Astrocyte of the cerebellum (primary cell): ENCODE measurements around the gene MTRFR.
"Not testable (repeated sequence)": the region's sequence is repeated elsewhere in the genome, so short reads cannot be mapped to it uniquely, and the experiment has no call there.

Experiments used
- DNase-seq: peaks from one replicate; pipeline ENCODE4 v3.0.0-alpha.2; 2011; ENCODE audit warnings: low read depth
- H3K4me3 ChIP-seq: 2 replicates; pipeline ENCODE4 v1.5.1; 2011; ENCODE audit warnings: mild to moderate bottlenecking, low read depth, low read length, moderate library complexity
- in situ Hi-C: cut with HindIII; loops from 2 replicates; pipeline ENCODE4 v1.10.0; 2017; ENCODE audit warnings: low sequenced_read_pairs
- TF ChIP-seq, protein P1 (sequence below): IDR thresholded peaks from 2 replicates; pipeline ENCODE4 v1.5.1; 2012; ENCODE audit warnings: low read length, low read depth, moderate library complexity, mild to moderate bottlenecking; ENCODE audit errors: missing control alignments

MTRFR gene

GRCh38 chr12:123237646-123238329, 4.6 kb downstream of the MTRFR start:
- H3K4me3 ChIP-seq = no peak overlapping the region
- in situ Hi-C loops = no loop called here
- DNase-seq = peak; percentile 53
- TF ChIP-seq, protein P1, sequence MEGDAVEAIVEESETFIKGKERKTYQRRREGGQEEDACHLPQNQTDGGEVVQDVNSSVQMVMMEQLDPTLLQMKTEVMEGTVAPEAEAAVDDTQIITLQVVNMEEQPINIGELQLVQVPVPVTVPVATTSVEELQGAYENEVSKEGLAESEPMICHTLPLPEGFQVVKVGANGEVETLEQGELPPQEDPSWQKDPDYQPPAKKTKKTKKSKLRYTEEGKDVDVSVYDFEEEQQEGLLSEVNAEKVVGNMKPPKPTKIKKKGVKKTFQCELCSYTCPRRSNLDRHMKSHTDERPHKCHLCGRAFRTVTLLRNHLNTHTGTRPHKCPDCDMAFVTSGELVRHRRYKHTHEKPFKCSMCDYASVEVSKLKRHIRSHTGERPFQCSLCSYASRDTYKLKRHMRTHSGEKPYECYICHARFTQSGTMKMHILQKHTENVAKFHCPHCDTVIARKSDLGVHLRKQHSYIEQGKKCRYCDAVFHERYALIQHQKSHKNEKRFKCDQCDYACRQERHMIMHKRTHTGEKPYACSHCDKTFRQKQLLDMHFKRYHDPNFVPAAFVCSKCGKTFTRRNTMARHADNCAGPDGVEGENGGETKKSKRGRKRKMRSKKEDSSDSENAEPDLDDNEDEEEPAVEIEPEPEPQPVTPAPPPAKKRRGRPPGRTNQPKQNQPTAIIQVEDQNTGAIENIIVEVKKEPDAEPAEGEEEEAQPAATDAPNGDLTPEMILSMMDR = peak; percentile 77

GRCh38 chr12:123238330-123238682, 5.1 kb downstream of the MTRFR start:
- in situ Hi-C loops = no loop called here
- TF ChIP-seq, protein P1 = no peak

DNA sequence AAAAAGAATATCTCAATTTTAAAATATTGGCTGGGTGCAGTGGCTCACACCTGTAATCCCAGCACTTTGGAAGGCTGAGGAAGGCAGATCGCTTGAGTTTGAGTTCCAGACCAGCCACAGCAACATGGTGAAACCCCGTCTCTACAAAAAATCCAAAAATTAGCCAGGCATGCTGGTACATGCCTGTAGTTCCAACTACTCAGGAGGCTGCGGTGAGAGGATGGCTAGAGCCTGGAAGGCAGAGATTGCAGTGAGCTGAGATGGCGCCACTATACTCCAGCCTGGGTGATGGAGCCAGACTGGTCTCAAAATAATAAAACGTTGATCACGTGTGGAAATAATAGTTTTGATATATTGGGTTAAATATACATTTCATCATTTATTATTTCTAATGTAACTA, 5.7 kb downstream of the MTRFR start:
- TF ChIP-seq, protein P1 = no peak
- in situ Hi-C loops = no loop called here
- no peak overlapping the region for H3K4me3 ChIP-seq
- DNase-seq = no peak

More at GRCh38 chr12:123238330-123238682, 5.1 kb downstream of the MTRFR start:
- no peak for DNase-seq
- no peak overlapping the region for H3K4me3 ChIP-seq

DNA sequence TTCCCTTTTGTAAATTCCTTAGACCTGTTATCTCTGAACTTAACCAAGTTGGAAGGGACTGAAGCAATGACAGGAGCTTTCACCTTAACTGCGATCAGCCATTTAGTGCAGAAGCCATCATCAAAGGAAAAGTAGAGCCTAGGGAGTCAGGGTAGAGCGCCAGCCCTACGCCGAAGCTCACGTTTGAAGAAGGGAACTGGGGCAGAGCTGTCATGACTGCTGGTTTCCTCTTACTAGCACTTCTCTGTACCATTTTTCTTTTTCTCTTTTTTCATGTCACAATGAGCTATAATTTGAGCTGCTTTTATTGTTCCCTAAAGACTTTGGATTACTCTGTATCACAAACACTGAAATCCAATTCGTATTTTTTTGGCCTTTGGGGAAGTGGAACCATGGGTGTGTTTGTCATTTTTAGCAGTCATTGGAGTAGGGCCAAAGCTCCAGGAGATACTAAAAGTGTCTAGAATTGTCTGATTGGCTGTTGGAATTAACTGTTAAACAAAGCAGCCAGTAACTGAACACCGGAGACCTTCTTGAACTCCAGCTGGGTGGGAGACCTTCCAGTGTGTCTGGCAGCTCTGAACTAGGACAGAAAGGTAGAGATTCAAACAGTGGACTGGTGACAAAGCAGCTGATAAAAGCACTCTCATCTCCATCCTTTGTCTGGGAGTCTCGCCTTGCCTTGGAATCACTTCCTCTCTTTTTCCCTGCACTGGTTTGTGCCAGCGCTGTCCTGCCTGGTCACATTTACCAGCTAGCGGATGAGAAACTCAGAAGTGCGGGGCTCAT, 9.1 kb downstream of the MTRFR start:
- TF ChIP-seq, protein P1 = no peak
- no peak overlapping the region for H3K4me3 ChIP-seq
- no peak for DNase-seq
- in situ Hi-C loops = no loop called here

- H3K4me3 ChIP-seq = no peak overlapping the region
- in situ Hi-C loops = no loop called here
- DNase-seq = no peak
- TF ChIP-seq, protein P1 = no peak
Measured at GRCh38 chr12:123243671-123244262, 10.5 kb downstream of the MTRFR start.

DNA sequence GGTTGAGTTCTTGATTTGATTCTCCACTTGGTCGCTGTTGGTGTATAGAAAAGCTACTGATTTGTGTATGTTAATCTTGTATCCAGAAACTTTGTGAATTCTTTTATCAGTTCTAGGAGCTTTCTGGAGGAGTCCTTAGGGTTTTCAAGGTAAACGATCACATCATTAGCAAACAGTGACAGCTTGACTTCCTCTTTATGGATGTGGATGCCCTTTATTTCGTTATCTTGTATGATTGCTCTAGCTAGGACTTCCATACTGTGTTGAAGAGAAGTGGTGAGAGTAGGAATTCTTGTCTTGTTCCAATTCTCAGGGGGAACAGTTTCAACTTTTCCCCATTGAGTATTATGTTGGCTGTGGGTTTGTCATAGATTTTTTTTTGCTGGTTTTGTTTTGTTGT, 12.4 kb downstream of the MTRFR start:
- TF ChIP-seq, protein P1 = no peak
- DNase-seq = no peak
- in situ Hi-C loops = no loop called here
- no peak overlapping the region for H3K4me3 ChIP-seq

- in situ Hi-C loops, DNase-seq, H3K4me3 ChIP-seq: not testable (repeated sequence)
Measured at GRCh38 chr12:123248129-123248528, 14.9 kb downstream of the MTRFR start.

DNA sequence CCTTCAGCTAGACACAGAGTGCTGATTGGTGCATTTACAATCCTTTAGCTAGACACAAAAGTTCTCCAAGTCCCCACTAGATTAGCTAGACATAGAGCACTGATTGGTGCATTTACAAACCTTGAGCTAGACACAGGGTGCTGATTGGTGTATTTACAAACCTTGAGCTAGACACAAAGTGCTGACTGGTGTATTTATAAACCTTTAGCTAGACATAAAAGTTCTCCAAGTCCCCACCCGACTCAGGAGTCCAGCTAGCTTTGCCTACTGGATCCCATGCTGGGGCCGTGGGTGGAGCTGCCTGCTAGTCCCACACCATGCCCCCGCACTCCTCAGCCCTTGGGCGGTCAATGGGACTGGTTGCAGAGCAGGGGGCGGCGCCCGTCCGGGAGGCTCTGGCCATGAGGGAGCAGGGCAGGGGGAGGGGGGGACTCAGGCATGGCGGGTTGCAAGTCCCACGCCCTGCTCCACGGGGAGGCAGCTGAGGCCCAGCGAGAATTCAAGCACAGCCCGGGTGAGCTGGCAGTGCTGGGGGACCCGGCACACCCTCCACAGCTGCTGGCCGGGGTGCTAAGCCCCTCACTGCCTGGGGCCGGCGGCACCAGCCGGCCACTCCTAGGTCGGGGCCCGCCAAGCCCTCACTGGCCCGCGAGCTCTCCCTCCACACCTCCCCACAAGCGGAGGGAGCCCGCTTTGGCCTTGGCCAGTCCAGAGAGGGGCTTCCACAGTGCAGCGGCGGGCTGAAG, 15.9 kb downstream of the MTRFR start:
- in situ Hi-C loops, H3K4me3 ChIP-seq, DNase-seq: not testable (repeated sequence)
